SKM-1 treated with dmso at 0.1 percent for 144 hours (cell line): ENCODE data around the gene KRT37.
"Not testable (repeated sequence)": the region's sequence is repeated elsewhere in the genome, so short reads cannot be mapped to it uniquely, and the experiment has no call there.

Experiments used
- DNase-seq: peaks from one replicate; lab custom pipeline; 2025; ENCODE audit not compliant: unreplicated experiment; lab: John Stamatoyannopoulos, UW

KRT37 gene

GRCh38 chr17:41437254-41437653 lies 12.9 kb upstream of the KRT37 start:
- no peak for DNase-seq

DNA sequence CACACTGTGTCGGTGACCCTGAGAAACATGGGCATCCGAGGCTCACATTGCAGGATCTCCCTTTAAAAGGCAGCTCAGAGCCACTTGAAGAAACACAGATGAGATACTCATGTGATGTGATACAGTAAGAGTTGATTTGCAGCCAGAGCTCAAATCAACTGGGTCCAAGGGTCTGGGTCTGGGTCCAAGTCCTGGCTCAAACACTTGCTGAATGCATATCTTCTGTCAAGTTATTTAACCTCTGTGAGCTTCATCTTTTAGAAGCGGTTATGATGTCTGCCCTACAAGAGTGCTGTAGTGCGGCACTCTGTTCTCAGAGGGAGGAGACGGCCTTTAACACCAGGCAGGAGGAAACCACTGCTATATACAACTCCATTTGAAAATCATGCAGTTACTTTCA lies 10.0 kb upstream of the KRT37 start:
- DNase-seq, result no peak

DNA sequence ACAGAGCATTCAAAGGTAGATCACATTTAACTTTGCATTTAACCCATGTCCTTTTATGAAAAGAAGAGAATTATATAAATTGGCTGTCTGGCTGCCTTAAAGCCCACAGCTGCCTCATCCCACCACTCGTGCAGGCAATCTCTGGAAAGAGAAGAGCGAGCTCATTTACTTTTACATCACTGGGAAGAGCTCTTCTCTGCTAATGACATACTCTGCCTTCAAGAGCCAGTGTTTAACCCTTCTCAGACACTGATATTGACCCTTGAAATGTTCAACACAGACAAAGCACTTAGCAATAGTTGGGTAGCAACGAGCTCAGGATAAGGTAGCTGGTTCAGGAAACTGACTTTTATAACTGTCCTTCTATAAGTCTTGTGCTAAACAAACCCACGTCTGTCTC lies 9.6 kb upstream of the KRT37 start:
- DNase-seq, result no peak

- no peak for DNase-seq
Measured at GRCh38 chr17:41433586-41433985, 9.2 kb upstream of the KRT37 start.

DNA sequence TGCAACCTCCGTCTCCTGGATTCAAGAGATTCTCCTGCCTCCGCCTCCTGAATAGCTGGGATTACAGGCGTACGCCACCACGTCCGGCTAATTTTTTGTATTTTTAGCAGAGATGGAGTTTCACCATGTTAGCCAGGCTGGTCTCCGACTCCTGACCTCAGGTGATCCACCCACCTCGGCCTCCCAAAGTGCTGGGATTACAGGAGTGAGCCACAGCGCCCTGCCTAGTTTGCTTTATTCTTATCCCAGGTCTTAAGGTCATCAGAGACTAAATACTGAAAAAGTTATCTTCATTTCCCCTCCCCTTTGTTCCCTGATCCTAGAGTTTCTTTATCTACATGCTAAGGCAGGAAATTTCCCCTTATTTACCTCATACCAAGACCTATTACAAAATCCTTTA lies 6.0 kb upstream of the KRT37 start:
- not testable (repeated sequence) for DNase-seq

- no peak for DNase-seq
Measured at GRCh38 chr17:41429667-41430066, 5.3 kb upstream of the KRT37 start.

GRCh38 chr17:41428591-41429291 lies 4.4 kb upstream of the KRT37 start:
- no peak for DNase-seq

- DNase-seq, result not testable (repeated sequence)
Measured at GRCh38 chr17:41422586-41422985, 1.8 kb downstream of the KRT37 start.

DNA sequence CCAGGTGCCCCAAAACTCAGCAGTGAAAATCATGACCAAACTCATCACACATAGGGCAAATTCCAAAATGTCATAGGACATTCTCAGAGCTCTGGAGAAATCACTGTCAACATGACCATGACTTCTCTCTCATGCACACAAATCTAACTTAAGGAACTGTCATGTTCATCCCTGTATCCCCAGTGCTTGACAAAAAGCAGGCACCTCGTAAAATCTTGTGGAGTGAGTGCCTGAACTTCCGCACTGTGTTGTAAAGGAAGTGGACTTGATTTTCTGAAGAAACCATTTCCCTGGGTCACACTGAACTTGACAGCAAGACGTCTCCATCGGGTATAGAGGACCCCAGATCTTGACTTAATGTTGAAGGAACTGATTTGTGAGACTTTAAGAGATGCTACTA lies 2.8 kb downstream of the KRT37 start:
- DNase-seq, result no peak

DNA sequence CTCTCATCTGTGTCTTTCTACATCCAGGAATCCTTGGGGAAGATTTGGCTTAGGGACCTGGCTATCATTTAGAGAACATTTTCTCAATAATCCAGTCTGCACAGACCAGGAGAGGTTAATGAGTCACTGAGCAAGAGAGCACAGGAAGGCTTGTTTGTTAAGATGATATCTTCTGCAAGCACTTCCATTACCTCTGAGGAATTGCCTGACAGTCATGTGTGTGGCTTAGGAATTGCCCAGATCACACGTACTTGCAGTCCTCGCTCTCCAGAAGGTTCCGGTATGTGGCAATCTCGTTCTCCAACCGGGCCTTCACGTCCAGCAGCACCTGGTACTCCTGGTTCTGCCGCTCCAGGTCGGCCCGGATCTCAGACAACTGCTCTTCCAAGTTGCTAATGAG lies 3.3 kb downstream of the KRT37 start:
- DNase-seq, result no peak

- DNase-seq, result no peak
Measured at GRCh38 chr17:41420134-41420533, 4.3 kb downstream of the KRT37 start.

- DNase-seq, result no peak
Measured at GRCh38 chr17:41419716-41420115, 4.7 kb downstream of the KRT37 start.

DNA sequence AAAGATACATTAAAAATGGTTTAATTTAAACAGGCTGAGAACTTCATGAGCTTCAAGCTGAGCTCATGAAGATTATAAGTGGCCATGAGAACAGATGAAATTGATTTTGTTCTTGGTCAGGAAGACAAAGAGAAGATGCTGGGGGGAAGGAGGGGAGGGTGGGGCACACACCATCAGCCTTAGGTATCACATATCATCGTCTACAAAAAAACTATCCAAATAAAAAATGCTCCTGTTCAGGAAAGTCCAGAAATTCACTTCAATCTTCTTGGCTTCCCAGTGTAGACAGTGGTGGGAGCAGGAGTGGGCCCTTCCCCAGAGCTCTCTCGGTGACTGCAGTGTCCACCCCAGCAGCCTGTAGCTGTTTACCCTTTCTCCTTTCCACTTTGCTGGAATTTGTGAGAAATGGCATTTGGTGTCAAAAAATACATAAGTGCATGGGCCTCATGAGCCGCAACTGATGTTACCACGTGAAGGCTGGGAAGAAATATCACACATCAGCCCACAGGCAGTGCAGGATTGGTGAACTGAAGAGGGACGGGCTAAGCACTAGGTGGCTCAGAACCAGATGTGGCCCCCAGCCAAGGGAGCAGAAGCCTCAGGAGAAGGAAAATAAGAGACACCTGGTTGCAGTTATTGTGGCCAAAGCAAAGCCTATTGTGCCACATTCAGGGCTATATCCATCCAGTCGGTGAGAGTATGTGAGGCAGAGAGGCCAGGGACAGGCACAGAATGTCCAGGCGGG lies 6.1 kb downstream of the KRT37 start:
- DNase-seq, result no peak

- DNase-seq, result no peak
Measured at GRCh38 chr17:41417576-41418015, 6.8 kb downstream of the KRT37 start.

- no peak for DNase-seq
Measured at GRCh38 chr17:41417127-41417526, 7.3 kb downstream of the KRT37 start.

- DNase-seq, result no peak
Measured at GRCh38 chr17:41416479-41416878, 7.9 kb downstream of the KRT37 start.

DNA sequence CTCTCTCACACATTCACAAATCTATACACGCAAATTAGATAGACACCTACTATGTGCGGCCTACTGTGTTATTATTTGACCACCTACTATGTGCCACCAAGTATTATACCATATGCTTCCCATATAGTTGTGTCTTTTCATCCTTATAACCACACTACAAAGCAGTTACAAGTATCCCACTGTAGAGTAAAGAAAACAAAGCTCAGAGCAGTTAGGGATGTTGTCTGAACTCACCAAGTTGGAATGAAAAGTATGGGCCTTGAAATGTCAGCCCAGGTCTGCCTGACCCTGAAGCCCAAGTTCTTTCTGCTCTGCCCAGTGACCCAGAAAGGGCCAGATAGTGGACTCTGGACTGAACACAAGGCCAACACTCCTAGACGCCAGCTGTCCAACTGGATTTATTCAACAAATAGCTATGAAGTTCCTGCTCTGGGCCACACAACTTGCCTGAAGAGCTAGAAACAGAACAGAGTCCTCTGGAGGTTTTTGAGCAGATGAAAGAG lies 8.5 kb downstream of the KRT37 start:
- DNase-seq, result no peak

- no peak for DNase-seq
Measured at GRCh38 chr17:41415411-41415810, 9.0 kb downstream of the KRT37 start.

GRCh38 chr17:41413982-41414381 lies 10.4 kb downstream of the KRT37 start:
- DNase-seq, result no peak

DNA sequence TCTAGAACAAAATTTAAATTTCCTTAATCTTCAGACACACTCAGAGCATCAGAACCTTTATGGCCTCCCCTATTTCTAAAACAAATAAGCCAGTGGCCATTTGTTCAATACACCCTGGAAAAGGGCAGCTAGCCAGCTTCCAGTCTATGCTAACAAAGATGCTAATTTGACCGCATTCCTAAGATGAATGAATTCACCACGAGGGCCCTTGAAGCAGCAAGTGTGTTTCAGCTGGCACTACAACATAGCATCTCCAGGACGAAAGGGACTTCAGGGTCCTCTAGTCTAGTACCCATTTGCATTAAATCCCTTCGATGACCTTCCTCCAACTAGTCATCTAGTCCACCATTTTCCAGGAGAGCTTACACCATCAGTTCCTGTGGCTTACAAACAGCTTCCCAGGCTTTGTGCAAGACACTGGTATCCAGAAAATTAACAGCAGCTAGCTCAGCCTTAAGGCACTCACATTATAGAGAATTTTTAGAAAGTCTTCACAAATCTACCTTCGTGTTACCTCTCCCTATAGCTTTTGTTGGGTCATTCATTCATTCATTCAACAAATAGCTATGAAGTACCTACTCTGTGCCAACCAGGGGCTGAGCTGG lies 10.9 kb downstream of the KRT37 start:
- DNase-seq, result no peak

GRCh38 chr17:41411072-41411840 lies 13.1 kb downstream of the KRT37 start:
- DNase-seq, result no peak
